SK-N-SH (cell line): ENCODE measurements around the gene ITGB5. TPM values are rescaled to one million over a fixed set of nuclear protein-coding genes. Genes with fewer than 3 reads are reported as not detected.
A peak's percentile ranks its signal among the peaks of the same experiment; 100 is the strongest.

Experiments
- CTCF ChIP-seq: fragments of 200-600 bp; sonication (generic); IDR thresholded peaks from 2 replicates; pipeline ENCODE4 v1.6.1; 2017; ENCODE audit warnings: antibody characterized with exemption, mild to moderate bottlenecking, moderate library complexity
- ELF1 ChIP-seq: IDR thresholded peaks from 2 replicates; pipeline ENCODE4 v1.4.0; 2012
- EZH2phosphoT487 ChIP-seq: fragments of 200-600 bp; sonication (generic); IDR thresholded peaks from 2 replicates; pipeline ENCODE4 v1.6.1; 2017; ENCODE audit warnings: low read depth, mixed run types, mild to moderate bottlenecking, antibody characterized with exemption, moderate library complexity, borderline replicate concordance
- FOXJ3 ChIP-seq: sonication (generic); formaldehyde crosslinking; IDR thresholded peaks from 2 replicates; pipeline ENCODE4 v1.5.1; 2020; ENCODE audit warnings: mild to moderate bottlenecking, missing genetic modification reagents
- GATA2 ChIP-seq: sonication (generic); formaldehyde crosslinking; IDR thresholded peaks from 2 replicates; pipeline ENCODE4 v1.5.0; 2020; ENCODE audit warnings: mild to moderate bottlenecking, missing genetic modification reagents
- JUND ChIP-seq: IDR thresholded peaks from 2 replicates; pipeline ENCODE4 v1.4.0; 2012
- MEF2A ChIP-seq: IDR thresholded peaks from 2 replicates; pipeline ENCODE4 v1.4.0; 2012; ENCODE audit warnings: low read depth, borderline replicate concordance
- NRF1 ChIP-seq: IDR thresholded peaks from 2 replicates; pipeline ENCODE4 v1.6.1; 2012; ENCODE audit warnings: low read depth, mild to moderate bottlenecking, low read length
- PBX3 ChIP-seq: IDR thresholded peaks from 2 replicates; pipeline ENCODE4; 2012
- POLR2AphosphoS5 ChIP-seq: IDR thresholded peaks from 2 replicates; pipeline ENCODE4 v1.6.1; 2012; ENCODE audit warnings: low read depth, low read length
- REST ChIP-seq: IDR thresholded peaks from 2 replicates; pipeline ENCODE4 v1.6.1; 2012; ENCODE audit warnings: mild to moderate bottlenecking, low read depth, low read length, moderate library complexity
- RFX5 ChIP-seq: IDR thresholded peaks from 2 replicates; pipeline ENCODE4 v1.6.1; 2012; ENCODE audit warnings: mild to moderate bottlenecking, improper control_type of control experiment, low read length
- RXRA ChIP-seq: IDR thresholded peaks from 2 replicates; pipeline ENCODE4 v1.4.0; 2012; ENCODE audit warnings: low read depth, mild to moderate bottlenecking, borderline replicate concordance
- SIN3A ChIP-seq: IDR thresholded peaks from 2 replicates; pipeline ENCODE4 v1.6.1; 2012; ENCODE audit warnings: low read depth, mild to moderate bottlenecking, low read length, moderate library complexity, borderline replicate concordance
- USF1 ChIP-seq: IDR thresholded peaks from 2 replicates; pipeline ENCODE4 v1.4.0; 2012; ENCODE audit warnings: low read depth, borderline replicate concordance
- ZBTB33 ChIP-seq: IDR thresholded peaks from 2 replicates; pipeline ENCODE4 v1.4.0; 2012; ENCODE audit warnings: low read depth, borderline replicate concordance
- polyA plus RNA-seq, 3 experiments: library from polyadenylated mRNA; depleted of rRNA; stranded (reverse); fragments of >200 nt; gene quantifications; 2 replicates each; pipeline ENCODE4 v1.2.3, GENCODE V29; 2012

The ITGB5 gene
- polyA plus RNA-seq, 1 of the 3 experiments (the other 2 are of a cell fraction), result 481 TPM

- TF ChIP-seq REST, result no peak
- peak; percentile 94 for TF ChIP-seq JUND
- TF ChIP-seq GATA2 (CRISPR knock-in tag), result no peak
- peak; percentile 79; the same call in 1 of the 2 replicates for TF ChIP-seq USF1
- peak; percentile 51; the same call in 1 of the 2 replicates for TF ChIP-seq POLR2AphosphoS5
- TF ChIP-seq ELF1, result no peak
- TF ChIP-seq RFX5, result no peak
- TF ChIP-seq FOXJ3 (CRISPR knock-in tag), result no peak
- no peak for TF ChIP-seq NRF1
- TF ChIP-seq PBX3, result peak; percentile 68
- TF ChIP-seq RXRA, result peak; percentile 57; the same call in 1 of the 2 replicates
- TF ChIP-seq EZH2phosphoT487, result no peak
- peak; percentile 24; the same call in 1 of the 2 replicates for TF ChIP-seq ZBTB33
- no peak for TF ChIP-seq MEF2A
- peak; percentile 60; the same call in 1 of the 2 replicates for TF ChIP-seq SIN3A
- TF ChIP-seq CTCF, result no peak
These were observed 74.6 kb downstream of the ITGB5 start (continued) for GRCh38 chr3:124812291-124813265.
